Osteoblast (primary cell): ENCODE measurements around the gene B4GAT1. TPM values are rescaled to one million over a fixed set of nuclear protein-coding genes. Genes with fewer than 3 reads are reported as not detected.
"Not testable (repeated sequence)": the region's sequence is repeated elsewhere in the genome, so short reads cannot be mapped to it uniquely, and the experiment has no call there.

Source experiments
- DNase-seq: peaks from one replicate; pipeline ENCODE4 v3.0.0; 2011; ENCODE audit warnings: low spot score, mixed read lengths; ENCODE audit not compliant: insufficient read length; ENCODE audit errors: missing footprints
- H2AFZ ChIP-seq: 2 replicates; pipeline ENCODE4 v1.6.0; 2011; ENCODE audit warnings: mild to moderate bottlenecking, low read length
- H3K27ac ChIP-seq: 2 replicates; pipeline ENCODE4 v1.5.1; 2011; ENCODE audit warnings: mild to moderate bottlenecking, low read depth, low read length, moderate library complexity
- H3K27me3 ChIP-seq: 2 replicates; pipeline ENCODE4 v1.6.0; 2012; ENCODE audit warnings: mild to moderate bottlenecking, control low read depth, inconsistent platforms, low read length, moderate library complexity; ENCODE audit not compliant: insufficient read depth
- H3K36me3 ChIP-seq: 2 replicates; pipeline ENCODE4 v1.5.1; 2011; ENCODE audit warnings: mild to moderate bottlenecking, low read length, control low read depth, moderate library complexity; ENCODE audit not compliant: insufficient read depth
- H3K4me1 ChIP-seq: 2 replicates; pipeline ENCODE4 v1.5.1; 2011; ENCODE audit warnings: mild to moderate bottlenecking, low read length, control low read depth, moderate library complexity; ENCODE audit not compliant: insufficient read depth
- H3K4me2 ChIP-seq: 2 replicates; pipeline ENCODE4 v1.6.0; 2011; ENCODE audit warnings: mild to moderate bottlenecking, low read length; ENCODE audit not compliant: insufficient read depth
- H3K4me3 ChIP-seq: fragments of 200-600 bp; sonication (generic); 3 replicates; pipeline ENCODE4 v1.5.1; 2012; ENCODE audit warnings: mild to moderate bottlenecking, low read length, inconsistent platforms; ENCODE audit not compliant: insufficient read depth
- H3K79me2 ChIP-seq: 2 replicates; pipeline ENCODE4 v1.6.0; 2012; ENCODE audit warnings: mild to moderate bottlenecking, low read length, control low read depth, inconsistent platforms; ENCODE audit not compliant: insufficient read depth
- H3K9me3 ChIP-seq: 2 replicates; pipeline ENCODE4 v1.5.1; 2011; ENCODE audit warnings: low read depth, low read length, control low read depth
- H4K20me1 ChIP-seq: 2 replicates; pipeline ENCODE4 v1.6.0; 2012; ENCODE audit warnings: mild to moderate bottlenecking, low read length, control low read depth; ENCODE audit not compliant: insufficient read depth
- total RNA-seq: library from RNA; depleted of rRNA; stranded (reverse); fragments of >200 nt; gene quantifications from 2 replicates; pipeline ENCODE4 v1.2.3, GENCODE V29; 2012
- TF ChIP-seq, protein P1 (sequence below): IDR thresholded peaks from 2 replicates; pipeline ENCODE4 v1.5.1; 2011; ENCODE audit warnings: mild to moderate bottlenecking, low read depth, low read length, moderate library complexity; ENCODE audit errors: extremely low read depth

B4GAT1 gene
- total RNA-seq, 1 donor, result 20.6 TPM

DNA sequence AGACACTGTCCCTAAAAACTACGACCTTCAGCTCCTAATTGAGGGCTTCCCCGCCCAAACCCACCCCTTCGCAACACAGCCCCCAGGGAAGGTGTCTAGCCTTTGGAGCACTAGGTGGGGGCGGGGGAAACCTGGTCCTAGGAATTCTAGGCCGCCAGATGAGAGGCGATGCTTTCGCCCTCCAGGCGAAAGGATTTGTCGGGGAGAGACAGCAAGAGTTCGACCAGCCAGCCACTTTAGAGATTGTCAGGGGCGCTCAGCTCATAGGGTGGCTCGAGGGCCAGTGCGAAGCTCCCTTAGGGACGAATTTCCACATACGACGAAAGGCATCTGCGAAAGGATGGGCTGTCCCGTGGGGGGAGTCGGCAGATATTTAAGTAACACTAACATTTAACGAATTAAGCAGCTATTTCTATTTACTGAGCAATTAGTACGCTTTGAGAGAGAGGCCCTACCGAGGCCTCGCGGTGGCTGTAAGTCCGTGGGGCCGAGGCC lies 35.9 kb downstream of the B4GAT1 start:
- Histone ChIP-seq H3K9me3 (no peaks in the 10 kb centered on the region), H3K4me1 (peaks cover 34% of the 10 kb centered on the region), H3K36me3 (no peaks in the 10 kb centered on the region), H3K79me2 (peaks cover 30% of the 10 kb centered on the region), H4K20me1 (peaks cover 23% of the 10 kb centered on the region), H3K27me3 (no peaks in the 10 kb centered on the region), H3K4me2 (peak overlapping the region; percentile 98), H3K27ac (peak overlapping the region; percentile 83), H3K4me3 (peak overlapping the region; percentile 80), H2AFZ (peak overlapping the region; percentile 98)
- no peak for DNase-seq
- TF ChIP-seq, protein P1, sequence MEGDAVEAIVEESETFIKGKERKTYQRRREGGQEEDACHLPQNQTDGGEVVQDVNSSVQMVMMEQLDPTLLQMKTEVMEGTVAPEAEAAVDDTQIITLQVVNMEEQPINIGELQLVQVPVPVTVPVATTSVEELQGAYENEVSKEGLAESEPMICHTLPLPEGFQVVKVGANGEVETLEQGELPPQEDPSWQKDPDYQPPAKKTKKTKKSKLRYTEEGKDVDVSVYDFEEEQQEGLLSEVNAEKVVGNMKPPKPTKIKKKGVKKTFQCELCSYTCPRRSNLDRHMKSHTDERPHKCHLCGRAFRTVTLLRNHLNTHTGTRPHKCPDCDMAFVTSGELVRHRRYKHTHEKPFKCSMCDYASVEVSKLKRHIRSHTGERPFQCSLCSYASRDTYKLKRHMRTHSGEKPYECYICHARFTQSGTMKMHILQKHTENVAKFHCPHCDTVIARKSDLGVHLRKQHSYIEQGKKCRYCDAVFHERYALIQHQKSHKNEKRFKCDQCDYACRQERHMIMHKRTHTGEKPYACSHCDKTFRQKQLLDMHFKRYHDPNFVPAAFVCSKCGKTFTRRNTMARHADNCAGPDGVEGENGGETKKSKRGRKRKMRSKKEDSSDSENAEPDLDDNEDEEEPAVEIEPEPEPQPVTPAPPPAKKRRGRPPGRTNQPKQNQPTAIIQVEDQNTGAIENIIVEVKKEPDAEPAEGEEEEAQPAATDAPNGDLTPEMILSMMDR, result peak; percentile 90

DNA sequence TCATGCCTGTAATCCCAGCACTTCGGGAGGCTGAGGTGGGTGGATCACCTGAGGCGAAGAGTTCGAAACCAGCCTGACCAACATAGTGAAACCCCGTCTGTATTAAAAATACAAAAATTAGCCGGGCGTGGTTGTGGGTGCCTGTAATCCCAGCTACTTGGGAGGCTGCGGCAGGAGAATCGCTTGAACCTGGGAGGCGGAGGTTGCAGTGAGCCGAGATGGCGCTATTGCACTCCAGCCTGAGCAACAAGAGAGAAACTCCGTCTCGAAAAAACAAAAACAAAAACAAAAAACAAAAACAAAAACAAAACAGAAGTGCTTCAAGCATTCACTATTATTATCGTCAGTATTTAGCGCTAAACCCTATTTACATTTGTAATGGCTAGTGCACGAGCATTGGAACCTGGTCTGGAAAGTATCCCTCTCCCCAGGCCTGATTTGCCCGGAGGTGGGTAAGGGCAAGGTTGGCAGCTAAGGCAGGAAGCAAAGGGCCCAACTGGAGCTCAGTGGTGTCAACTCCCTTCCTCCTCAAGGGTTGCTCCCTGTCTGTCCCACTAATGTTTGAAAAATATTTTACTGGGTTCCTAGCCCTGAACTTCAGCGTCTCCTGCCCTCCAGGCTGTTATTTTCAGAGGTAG lies 36.5 kb downstream of the B4GAT1 start:
- peaks cover 25% of the 10 kb centered on the region for H3K79me2 ChIP-seq
- H3K27ac ChIP-seq, H3K4me3 ChIP-seq, H3K27me3 ChIP-seq, H3K36me3 ChIP-seq, H3K4me2 ChIP-seq, H3K9me3 ChIP-seq, H2AFZ ChIP-seq: not testable (repeated sequence)
- peaks cover 28% of the 10 kb centered on the region for H3K4me1 ChIP-seq
- peak; percentile 65 for DNase-seq
- H4K20me1 ChIP-seq, result peaks cover 17% of the 10 kb centered on the region

DNA sequence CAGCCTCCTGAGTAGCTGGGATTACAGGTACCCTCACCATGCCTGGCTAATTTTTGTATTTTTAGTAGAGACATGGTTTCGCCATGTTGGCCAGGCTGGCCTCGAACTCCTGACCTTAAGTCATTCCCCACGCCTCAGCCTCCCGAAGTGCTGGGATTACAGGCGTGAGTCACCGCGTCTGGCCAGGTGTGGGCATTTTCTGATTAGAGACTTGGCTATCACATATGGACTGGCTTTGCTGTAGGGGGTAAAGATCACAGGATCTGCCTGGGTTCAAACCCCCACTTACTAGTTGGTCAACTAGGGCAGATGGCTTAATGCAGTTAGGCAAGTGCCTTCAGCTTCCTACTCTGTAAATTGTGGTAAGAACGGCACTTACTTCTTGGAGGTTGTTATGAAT lies 37.1 kb downstream of the B4GAT1 start:
- Histone ChIP-seq H3K27ac (no peak overlapping the region), H2AFZ (no peak overlapping the region), H3K4me1 (peaks cover 22% of the 10 kb centered on the region), H3K27me3 (peaks cover 1% of the 10 kb centered on the region), H3K36me3 (no peaks in the 10 kb centered on the region), H3K4me3 (no peak overlapping the region), H4K20me1 (peaks cover 11% of the 10 kb centered on the region), H3K9me3 (no peaks in the 10 kb centered on the region), H3K79me2 (peaks cover 19% of the 10 kb centered on the region), H3K4me2 (no peak overlapping the region)
- peak; percentile 29 for DNase-seq
- TF ChIP-seq, protein P1, result no peak

DNA sequence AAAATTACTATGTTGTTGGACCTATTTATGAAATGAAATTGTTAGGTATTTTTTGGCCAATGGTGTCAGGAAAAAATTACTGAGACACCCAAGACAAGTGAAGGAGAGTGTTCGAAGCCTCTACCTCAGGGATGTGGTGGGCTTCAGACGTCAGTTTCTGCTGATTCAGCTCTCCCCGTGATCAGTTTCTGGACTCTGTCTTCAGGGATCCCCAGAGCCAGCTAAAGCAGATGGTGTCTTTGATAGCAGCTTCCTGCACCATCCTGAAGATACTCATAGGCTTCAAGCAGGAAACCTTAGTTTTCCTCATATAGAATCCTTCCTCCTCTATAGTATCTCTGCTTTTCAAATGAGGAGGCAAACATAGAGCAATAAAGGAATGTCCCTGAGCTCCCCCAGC lies 38.0 kb downstream of the B4GAT1 start:
- no peak overlapping the region for H3K4me2 ChIP-seq
- H3K27me3 ChIP-seq, result peaks cover 3% of the 10 kb centered on the region
- H3K27ac ChIP-seq, result no peak overlapping the region
- peaks cover 3% of the 10 kb centered on the region for H4K20me1 ChIP-seq
- no peak overlapping the region for H3K4me3 ChIP-seq
- H3K9me3 ChIP-seq, result no peaks in the 10 kb centered on the region
- TF ChIP-seq, protein P1, result no peak
- no peaks in the 10 kb centered on the region for H3K36me3 ChIP-seq
- DNase-seq, result no peak
- peaks cover 14% of the 10 kb centered on the region for H3K4me1 ChIP-seq
- peaks cover 10% of the 10 kb centered on the region for H3K79me2 ChIP-seq
- H2AFZ ChIP-seq, result no peak overlapping the region
